ENCODE results near the gene GON4L.
"Not testable (repeated sequence)": the region's sequence is repeated elsewhere in the genome, so short reads cannot be mapped to it uniquely, and the experiment has no call there.

Gene GON4L

GRCh38 chr1:155840386-155840785 lies 16.6 kb downstream of the GON4L start:
- DNase-seq = no peak

GRCh38 chr1:155835548-155835947 lies 21.5 kb downstream of the GON4L start:
- no peak for DNase-seq
- in situ Hi-C loops (cut with HindIII; ENCODE audit: low pct_ligation_motif_present, low pct_unique_long_range_greater_than_20kb, low sequenced_read_pairs) = no loop called here

More at GRCh38 chr1:155840386-155840785, 16.6 kb downstream of the GON4L start:
- in situ Hi-C loops (cut with HindIII; ENCODE audit: low pct_ligation_motif_present, low pct_unique_long_range_greater_than_20kb, low sequenced_read_pairs) = no loop called here

GRCh38 chr1:155834927-155835399 lies 22.1 kb downstream of the GON4L start:
- DNase-seq; in situ Hi-C loops (cut with HindIII; ENCODE audit: low pct_ligation_motif_present, low pct_unique_long_range_greater_than_20kb, low sequenced_read_pairs): not testable (repeated sequence)

GRCh38 chr1:155834296-155834926 lies 22.6 kb downstream of the GON4L start:
- in situ Hi-C loops (cut with HindIII; ENCODE audit: low pct_ligation_motif_present, low pct_unique_long_range_greater_than_20kb, low sequenced_read_pairs) = no loop called here
- DNase-seq = no peak

GRCh38 chr1:155833665-155834295 lies 23.2 kb downstream of the GON4L start:
- in situ Hi-C loops (cut with HindIII; ENCODE audit: low pct_ligation_motif_present, low pct_unique_long_range_greater_than_20kb, low sequenced_read_pairs) = no loop called here
- no peak for DNase-seq

GRCh38 chr1:155831279-155831976 lies 25.6 kb downstream of the GON4L start:
- in situ Hi-C loops (cut with HindIII; ENCODE audit: low pct_ligation_motif_present, low pct_unique_long_range_greater_than_20kb, low sequenced_read_pairs) = no loop called here

GRCh38 chr1:155827450-155827849 lies 29.6 kb downstream of the GON4L start:
- no peak for DNase-seq
- in situ Hi-C loops (cut with HindIII; ENCODE audit: low pct_ligation_motif_present, low pct_unique_long_range_greater_than_20kb, low sequenced_read_pairs) = no loop called here

More at GRCh38 chr1:155831279-155831976, 25.6 kb downstream of the GON4L start:
- DNase-seq = no peak

- DNase-seq = no peak
- in situ Hi-C loops (cut with HindIII; ENCODE audit: low pct_ligation_motif_present, low pct_unique_long_range_greater_than_20kb, low sequenced_read_pairs) = no loop called here
Observed at GRCh38 chr1:155816351-155816750, 40.7 kb downstream of the GON4L start.

GRCh38 chr1:155813672-155814071 lies 43.3 kb downstream of the GON4L start:
- DNase-seq = no peak
- in situ Hi-C loops (cut with HindIII; ENCODE audit: low pct_ligation_motif_present, low pct_unique_long_range_greater_than_20kb, low sequenced_read_pairs) = no loop called here

GRCh38 chr1:155812878-155813277 lies 44.1 kb downstream of the GON4L start:
- DNase-seq = no peak
- in situ Hi-C loops (cut with HindIII; ENCODE audit: low pct_ligation_motif_present, low pct_unique_long_range_greater_than_20kb, low sequenced_read_pairs) = no loop called here

GRCh38 chr1:155809088-155809487 lies 47.9 kb downstream of the GON4L start:
- in situ Hi-C loops (cut with HindIII; ENCODE audit: low pct_ligation_motif_present, low pct_unique_long_range_greater_than_20kb, low sequenced_read_pairs) = no loop called here
- no peak for DNase-seq

GRCh38 chr1:155801149-155801548 lies 55.9 kb downstream of the GON4L start:
- in situ Hi-C loops (cut with HindIII; ENCODE audit: low pct_ligation_motif_present, low pct_unique_long_range_greater_than_20kb, low sequenced_read_pairs) = no loop called here
- no peak for DNase-seq

- in situ Hi-C loops (cut with HindIII; ENCODE audit: low pct_ligation_motif_present, low pct_unique_long_range_greater_than_20kb, low sequenced_read_pairs); DNase-seq: not testable (repeated sequence)
Observed at GRCh38 chr1:155795618-155796017, 61.4 kb downstream of the GON4L start.

- in situ Hi-C loops (cut with HindIII; ENCODE audit: low pct_ligation_motif_present, low pct_unique_long_range_greater_than_20kb, low sequenced_read_pairs) = no loop called here
- DNase-seq = no peak
Observed at GRCh38 chr1:155794605-155795245, 62.3 kb downstream of the GON4L start.

GRCh38 chr1:155793213-155793612 lies 63.8 kb downstream of the GON4L start:
- no peak for DNase-seq
- in situ Hi-C loops (cut with HindIII; ENCODE audit: low pct_ligation_motif_present, low pct_unique_long_range_greater_than_20kb, low sequenced_read_pairs) = no loop called here

GRCh38 chr1:155777582-155777981 lies 79.4 kb downstream of the GON4L start:
- no peak for DNase-seq
- in situ Hi-C loops (cut with HindIII; ENCODE audit: low pct_ligation_motif_present, low pct_unique_long_range_greater_than_20kb, low sequenced_read_pairs) = no loop called here

- DNase-seq = no peak
- in situ Hi-C loops (cut with HindIII; ENCODE audit: low pct_ligation_motif_present, low pct_unique_long_range_greater_than_20kb, low sequenced_read_pairs) = no loop called here
Observed at GRCh38 chr1:155776414-155776813, 80.6 kb downstream of the GON4L start.

- in situ Hi-C loops (cut with HindIII; ENCODE audit: low pct_ligation_motif_present, low pct_unique_long_range_greater_than_20kb, low sequenced_read_pairs) = no loop called here
- no peak for DNase-seq
Observed at GRCh38 chr1:155773221-155773620, 83.8 kb downstream of the GON4L start.

- in situ Hi-C loops (cut with HindIII; ENCODE audit: low pct_ligation_motif_present, low pct_unique_long_range_greater_than_20kb, low sequenced_read_pairs) = no loop called here
- no peak for DNase-seq
Observed at GRCh38 chr1:155769257-155769656, 87.8 kb downstream of the GON4L start.
